Measurements from ENCODE around the gene KRTCAP2.

The KRTCAP2 gene

DNA sequence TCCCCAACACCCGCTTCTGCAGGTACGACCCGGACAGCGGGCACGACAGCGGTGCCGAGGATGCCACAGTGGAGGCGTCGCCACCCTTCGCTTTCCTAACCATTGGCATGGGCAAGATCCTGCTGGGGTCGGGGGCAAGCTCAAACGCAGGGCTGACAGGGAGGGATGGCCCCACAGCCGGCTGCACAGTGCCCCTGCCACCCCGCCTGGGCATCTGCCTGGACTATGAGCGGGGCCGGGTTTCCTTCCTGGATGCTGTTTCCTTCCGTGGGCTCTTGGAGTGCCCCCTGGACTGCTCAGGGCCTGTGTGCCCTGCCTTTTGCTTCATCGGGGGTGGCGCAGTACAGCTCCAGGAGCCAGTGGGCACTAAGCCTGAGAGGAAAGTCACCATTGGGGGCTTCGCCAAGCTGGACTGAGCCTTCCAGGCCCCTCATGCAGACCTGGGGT is 10.7 kb upstream of the KRTCAP2 start:
- DNase-seq (ENCODE audit: low spot score) = no peak

DNA sequence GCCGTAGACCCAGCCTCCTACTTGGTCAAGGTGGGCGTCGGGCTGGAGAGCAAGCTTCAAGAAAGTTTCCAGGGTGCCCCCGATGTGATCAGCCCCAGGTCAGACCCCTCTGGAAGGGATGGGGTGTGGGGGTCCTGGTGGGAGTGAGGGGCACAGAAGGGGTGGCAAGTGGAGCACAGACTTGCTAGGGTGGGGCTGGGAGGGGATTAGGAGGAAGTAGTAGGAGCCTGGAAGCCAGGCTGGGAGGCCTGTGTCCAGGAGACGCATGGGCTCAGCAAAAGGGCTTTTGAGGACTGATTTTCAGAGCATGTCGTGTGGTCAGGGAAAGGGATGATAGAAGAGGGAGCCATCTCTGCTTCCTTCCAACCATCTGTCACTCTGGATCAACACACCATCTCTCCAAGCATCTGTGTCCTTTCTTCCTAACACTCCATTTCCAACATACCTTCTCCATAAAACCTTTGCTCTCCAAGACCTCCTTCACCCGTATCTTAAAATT is 9.0 kb upstream of the KRTCAP2 start:
- no peak for DNase-seq (ENCODE audit: low spot score)

GRCh38 chr1:155181371-155182051 is 8.4 kb upstream of the KRTCAP2 start:
- DNase-seq (ENCODE audit: low spot score) = no peak

GRCh38 chr1:155179112-155180031 is 6.3 kb upstream of the KRTCAP2 start:
- no peak for DNase-seq (ENCODE audit: low spot score)

GRCh38 chr1:155178441-155179111 is 5.5 kb upstream of the KRTCAP2 start:
- DNase-seq (ENCODE audit: low spot score) = no peak

- DNase-seq (ENCODE audit: low spot score) = no peak
Measured at GRCh38 chr1:155177918-155178281, 4.8 kb upstream of the KRTCAP2 start.

GRCh38 chr1:155177192-155177917 is 4.3 kb upstream of the KRTCAP2 start:
- no peak for DNase-seq (ENCODE audit: low spot score)

GRCh38 chr1:155176544-155177071 is 3.5 kb upstream of the KRTCAP2 start:
- DNase-seq (ENCODE audit: low spot score) = peak; percentile 94

GRCh38 chr1:155175927-155176371 is 2.8 kb upstream of the KRTCAP2 start:
- no peak for DNase-seq (ENCODE audit: low spot score)

- no peak for DNase-seq (ENCODE audit: low spot score)
Measured at GRCh38 chr1:155175281-155175926, 2.3 kb upstream of the KRTCAP2 start.

DNA sequence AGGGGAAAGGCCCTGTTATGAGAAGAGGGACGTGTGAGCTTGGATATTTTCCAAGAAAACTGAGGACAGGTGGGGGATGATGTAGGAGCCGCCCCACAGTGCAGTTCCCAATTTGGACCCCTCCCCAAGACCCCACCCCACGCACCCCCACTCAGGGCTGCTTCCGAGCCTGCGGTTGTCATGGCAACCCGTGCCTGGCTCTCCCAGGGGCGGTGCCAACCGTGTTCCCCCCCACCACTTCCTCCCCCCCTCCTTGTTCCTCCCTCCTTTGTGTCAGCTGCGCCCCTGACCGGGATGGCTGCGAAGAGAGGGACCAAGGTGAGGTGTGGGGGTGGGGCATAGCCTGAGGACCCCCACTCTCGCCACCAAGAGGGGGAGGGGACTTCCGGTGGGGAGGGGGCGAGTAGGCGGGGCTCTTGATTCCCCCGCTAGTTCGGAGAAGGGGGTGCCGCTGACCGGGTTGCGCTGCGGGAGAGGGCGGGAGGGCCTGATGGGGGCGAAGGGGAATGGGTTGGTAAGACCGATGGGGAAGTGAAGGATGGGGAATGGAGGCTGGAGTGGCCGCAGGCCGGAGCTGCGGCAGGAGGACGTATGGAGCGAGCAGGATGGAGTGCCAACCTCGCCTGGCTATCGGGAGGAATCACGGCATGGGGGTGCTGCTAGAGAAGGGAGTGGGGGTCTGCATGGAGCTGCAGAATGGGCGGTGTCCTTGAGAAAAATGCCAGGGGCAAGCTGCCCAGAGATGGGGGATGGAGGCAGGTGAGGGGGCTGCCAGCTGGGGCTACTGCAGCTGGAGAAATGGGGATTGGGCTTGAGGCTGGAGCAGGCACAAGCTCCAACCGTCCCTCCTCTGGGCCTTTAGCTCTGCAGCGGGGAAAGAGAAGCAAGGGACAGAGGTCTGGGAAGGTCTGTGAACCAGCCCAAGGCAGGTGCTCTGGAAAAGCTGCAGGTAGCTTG is 1.5 kb upstream of the KRTCAP2 start:
- peak; percentile 57 for DNase-seq (ENCODE audit: low spot score)

DNA sequence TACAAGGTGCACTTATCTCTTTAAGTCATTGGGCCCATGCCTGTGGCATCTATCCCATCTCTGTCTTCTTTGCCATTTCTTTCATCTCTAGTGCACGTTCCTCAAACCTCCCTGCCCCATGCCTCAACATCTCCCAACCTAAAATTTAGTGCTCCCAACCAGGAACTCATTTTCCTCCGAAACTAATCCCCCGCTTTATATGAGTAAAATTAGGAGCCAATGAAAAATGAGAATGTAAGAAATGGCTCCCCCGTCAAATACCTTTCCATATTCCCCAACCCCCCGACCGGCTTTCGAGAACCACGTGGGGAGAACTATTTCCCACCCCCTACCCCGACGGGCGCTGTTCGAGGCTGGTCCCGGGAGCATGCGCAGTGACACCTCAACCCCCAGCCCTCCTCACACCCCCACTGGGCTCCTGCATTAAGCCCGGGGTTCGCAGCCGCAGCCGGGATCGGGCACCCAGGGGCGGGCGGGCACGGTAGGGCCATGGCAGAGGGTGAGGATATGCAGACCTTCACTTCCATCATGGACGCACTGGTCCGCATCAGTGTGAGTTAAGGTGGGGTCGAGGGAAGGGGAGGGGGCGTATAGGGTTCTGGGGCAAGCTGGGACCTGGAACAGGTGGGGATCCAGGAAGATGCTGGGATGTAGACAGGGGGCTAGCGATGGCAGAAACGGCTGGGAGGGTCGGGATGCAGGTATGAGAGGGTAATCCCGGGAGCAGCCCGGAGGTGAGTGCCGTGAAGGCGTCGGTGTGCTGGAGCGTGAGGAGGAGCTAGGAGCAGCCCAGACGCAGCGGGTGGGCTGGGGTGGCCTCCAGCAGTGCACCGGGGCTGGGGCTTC is 597 bp upstream of the KRTCAP2 start, which contains the start of gene TRIM46:
TSS of gene TRIM46 (plus strand) at position 372 of the 846 bp plus-strand sequence. CDS start at position 490, 118 bp downstream.
- peak; percentile 87 for DNase-seq (ENCODE audit: low spot score)

DNA sequence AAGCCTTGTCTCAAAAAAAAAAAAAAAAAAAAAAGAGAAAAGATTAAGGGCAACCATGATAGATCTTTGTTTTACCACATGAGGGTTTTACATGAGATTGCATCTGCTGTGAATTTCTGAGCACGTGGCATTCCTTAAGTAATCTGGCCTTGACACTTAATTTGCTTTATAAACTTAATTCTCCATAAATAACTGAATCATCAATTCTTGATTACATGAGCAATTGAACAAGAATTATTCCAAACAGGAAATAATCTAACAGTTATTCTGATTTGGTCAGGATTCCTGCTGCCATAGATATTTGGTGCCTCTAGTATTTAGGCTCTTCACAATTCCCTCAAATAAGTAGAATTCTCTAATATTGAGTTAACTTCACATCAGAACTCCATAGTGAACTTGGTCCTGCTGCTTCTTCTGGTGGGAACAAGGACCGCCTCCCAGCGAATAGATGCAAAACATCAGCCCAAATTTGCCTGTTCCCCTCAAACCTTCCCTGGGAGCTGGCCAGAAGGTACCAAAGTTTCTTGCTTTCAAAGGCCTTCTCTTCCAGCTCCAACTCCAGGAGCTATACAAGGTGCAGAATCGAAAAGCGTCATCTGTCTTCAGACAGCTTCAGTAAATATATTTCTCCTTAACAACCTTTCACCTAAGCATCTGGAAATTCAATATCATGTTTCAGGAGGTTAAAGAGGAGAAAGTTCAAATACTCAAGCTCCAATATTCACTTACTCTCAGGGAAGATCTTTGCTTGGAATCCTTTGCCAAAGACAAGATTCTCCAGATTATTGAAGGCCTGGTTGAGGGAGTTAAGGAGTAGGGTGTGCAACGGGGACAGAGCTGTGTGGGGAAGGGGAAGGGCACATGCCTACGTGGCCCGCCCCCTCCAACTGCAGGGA is 1.0 kb downstream of the KRTCAP2 start:
- DNase-seq (ENCODE audit: low spot score) = no peak

DNA sequence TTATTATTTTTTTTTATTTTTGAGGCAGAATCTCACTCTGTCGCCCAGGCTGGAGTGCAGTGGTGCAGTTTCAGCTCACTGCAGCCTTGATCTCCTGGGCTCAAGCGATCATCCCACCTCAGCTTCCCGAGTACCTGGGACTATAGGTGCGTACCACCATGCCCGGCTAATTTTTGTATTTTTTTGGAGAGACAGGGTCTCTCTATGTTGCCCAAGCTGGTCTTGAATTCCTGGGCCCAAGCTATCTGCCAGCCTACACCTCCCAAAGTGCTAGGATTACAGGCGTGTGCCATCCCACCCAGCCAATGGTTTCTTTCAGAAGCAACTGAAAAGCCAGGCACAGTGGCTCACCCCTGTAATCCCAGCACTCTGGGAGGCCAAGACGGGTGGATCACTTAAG is 2.3 kb downstream of the KRTCAP2 start:
- DNase-seq (ENCODE audit: low spot score) = no peak

GRCh38 chr1:155170101-155170785 is 2.9 kb downstream of the KRTCAP2 start:
- DNase-seq (ENCODE audit: low spot score) = no peak

DNA sequence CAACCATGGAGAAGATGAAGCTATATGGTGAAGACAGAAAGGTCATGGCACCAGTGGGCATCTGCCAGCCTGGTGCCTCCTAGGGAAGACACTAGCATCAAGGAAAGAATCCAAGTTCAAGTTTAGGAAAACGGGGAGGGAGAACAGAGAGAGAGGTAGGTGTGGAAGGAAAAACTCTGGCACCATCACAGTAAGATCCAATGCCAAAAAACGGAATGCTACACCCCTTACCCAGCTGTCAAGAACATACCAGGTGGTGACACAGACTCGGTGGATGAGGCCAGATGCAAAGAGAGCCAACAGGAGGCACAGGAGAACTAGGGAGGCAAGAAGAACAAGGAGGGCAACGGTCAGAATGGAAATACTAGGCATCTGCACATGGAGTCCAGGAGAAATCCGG is 3.6 kb downstream of the KRTCAP2 start:
- DNase-seq (ENCODE audit: low spot score) = no peak

Measured in GM03348 (cell line).